ENCODE results near the gene BACE1.

BACE1 gene

DNA sequence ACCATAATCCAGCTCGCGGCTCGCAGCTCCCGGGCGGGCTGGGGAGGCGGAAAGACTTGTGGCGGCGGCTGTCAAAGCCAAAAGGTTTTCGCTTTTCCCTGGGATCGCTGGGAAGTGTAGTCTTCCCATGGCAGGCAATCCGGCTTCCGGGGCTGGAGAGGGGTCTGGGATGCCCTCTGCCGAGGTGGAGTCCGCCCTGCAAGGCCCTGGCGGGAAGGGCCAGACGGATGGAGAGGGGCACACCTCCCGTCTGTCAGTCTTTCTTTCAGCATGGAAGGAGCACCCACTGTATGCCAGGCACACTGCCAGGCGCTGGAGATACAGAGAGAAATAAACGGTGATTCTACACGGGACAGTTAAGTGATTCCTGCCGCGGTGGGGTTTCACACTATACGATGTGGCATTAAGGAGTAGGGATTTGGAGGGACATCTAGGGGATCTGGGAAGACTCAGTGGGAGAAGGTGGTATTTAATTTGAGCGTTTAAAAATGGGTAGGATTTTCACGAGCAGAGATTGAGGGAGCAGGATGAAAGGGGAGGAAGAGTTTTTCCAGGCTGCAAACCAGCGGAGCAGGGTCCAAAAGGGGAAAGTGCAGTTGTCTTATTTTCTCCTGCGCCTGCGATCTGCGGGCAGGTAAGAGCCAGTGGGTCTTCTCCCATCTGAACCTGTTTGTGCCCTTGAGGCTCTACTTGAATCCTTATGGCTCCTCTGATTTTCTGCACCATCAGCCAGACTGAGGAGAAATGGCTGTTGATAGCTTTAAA lies at the start of gene BACE1:
Gene BACE1, minus strand, starts transcription at position 60 of the 765 bp plus-strand sequence. CDS start 461 bp downstream, outside the sequence.
- Histone ChIP-seq H3K9ac (ENCODE audit: low read depth in 1 of 2, low read length in 2 of 2) (peak within 1 kb of the TSS; percentile 59 to 63), H3K27me3 (ENCODE audit: control insufficient read depth in 1 of 2, insufficient read depth in 2 of 2, low read length in 2 of 2) (peaks cover 0 to 3% of the 10 kb centered on the region in 2 donors), H3K36me3 (ENCODE audit: control insufficient read depth in 1 of 2, insufficient read depth in 2 of 2, low read length in 2 of 2) (no peaks in the 10 kb centered on the region), H3K9me3 (ENCODE audit: control insufficient read depth in 1 of 2, low read length in 2 of 2) (no peaks in the 10 kb centered on the region), H3K4me3 (ENCODE audit: low read depth in 1 of 2, low read length in 2 of 2) (peak within 1 kb of the TSS; percentile 84 to 86), H3K27ac (ENCODE audit: low read depth, low read length) (no peak within 1 kb of the TSS), H3K4me1 (ENCODE audit: control insufficient read depth in 1 of 2, insufficient read depth in 2 of 2, low read length in 2 of 2) (peaks cover 8 to 15% of the 10 kb centered on the region in 2 donors)

DNA sequence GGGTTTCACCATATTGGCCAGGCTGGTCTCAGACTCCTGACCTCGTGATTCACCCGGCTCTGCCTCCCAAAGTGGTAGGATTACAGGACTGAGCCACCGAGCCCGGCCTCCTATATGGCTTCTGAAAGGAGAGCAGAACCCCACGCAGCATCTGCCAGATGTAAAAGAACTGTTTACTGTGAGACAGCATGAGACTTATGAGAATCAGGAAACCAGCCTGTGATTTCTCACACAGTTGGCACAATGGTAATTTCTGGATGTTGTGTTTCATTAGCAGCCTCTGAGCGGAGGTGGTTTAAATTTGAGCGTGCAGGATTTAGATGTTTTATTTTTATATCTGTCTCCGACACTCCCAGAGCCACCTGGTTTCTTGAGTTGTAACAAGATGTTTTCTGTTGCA lies 45.4 kb upstream of the BACE1 start:
- H3K9me3 ChIP-seq (ENCODE audit: control insufficient read depth in 1 of 2, low read length in 2 of 2) = no peaks in the 10 kb centered on the region
- H3K27ac ChIP-seq (ENCODE audit: low read depth, low read length) = no peak overlapping the region
- no peaks in the 10 kb centered on the region for H3K4me1 ChIP-seq (ENCODE audit: control insufficient read depth in 1 of 2, insufficient read depth in 2 of 2, low read length in 2 of 2)
- H3K9ac ChIP-seq (ENCODE audit: low read depth in 1 of 2, low read length in 2 of 2) = no peak overlapping the region
- H3K36me3 ChIP-seq (ENCODE audit: control insufficient read depth in 1 of 2, insufficient read depth in 2 of 2, low read length in 2 of 2) = peaks cover 20 to 35% of the 10 kb centered on the region in 2 donors
- H3K27me3 ChIP-seq (ENCODE audit: control insufficient read depth in 1 of 2, insufficient read depth in 2 of 2, low read length in 2 of 2) = no peaks in the 10 kb centered on the region
- H3K4me3 ChIP-seq (ENCODE audit: low read depth in 1 of 2, low read length in 2 of 2) = no peak overlapping the region

DNA sequence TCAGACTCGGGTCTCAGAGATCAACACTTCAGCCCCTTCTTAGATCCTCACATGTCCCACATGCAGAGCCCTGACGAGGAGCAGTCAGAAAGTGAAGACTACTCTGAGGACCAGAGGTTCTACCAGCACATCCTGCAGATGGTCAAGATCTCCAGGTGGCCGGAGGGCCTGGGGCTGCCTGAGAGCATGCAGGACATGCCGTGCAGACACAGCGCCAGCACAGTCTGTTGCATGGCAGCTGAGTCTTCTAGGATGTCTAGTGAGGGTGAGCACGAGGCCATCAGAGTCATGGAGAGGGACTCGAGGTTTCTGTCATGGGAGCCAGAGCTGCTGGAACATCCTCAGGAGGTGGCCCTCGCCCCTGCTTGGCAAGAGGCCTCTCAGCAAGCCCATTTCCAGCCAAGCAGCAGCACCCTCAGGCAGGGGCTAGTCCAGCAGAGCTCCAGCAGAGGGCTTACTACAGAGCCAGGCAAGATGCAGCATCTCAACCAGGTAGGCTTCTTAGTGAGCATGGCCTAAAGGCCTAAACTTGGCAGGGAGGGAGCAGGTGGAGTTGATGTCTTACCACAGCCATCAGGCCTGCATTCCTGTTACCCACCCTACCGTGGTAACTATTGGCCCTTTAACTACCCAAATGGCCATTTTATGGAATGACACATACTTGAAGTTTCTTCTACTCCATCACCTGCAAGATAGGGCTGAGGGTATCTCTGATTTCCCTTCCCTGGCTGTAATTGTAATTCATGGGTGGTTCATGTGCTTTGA lies 40.3 kb upstream of the BACE1 start:
- Histone ChIP-seq H3K9ac (ENCODE audit: low read depth in 1 of 2, low read length in 2 of 2) (no peak overlapping the region), H3K4me1 (ENCODE audit: control insufficient read depth in 1 of 2, insufficient read depth in 2 of 2, low read length in 2 of 2) (no peaks in the 10 kb centered on the region), H3K4me3 (ENCODE audit: low read depth in 1 of 2, low read length in 2 of 2) (no peak overlapping the region), H3K27me3 (ENCODE audit: control insufficient read depth in 1 of 2, insufficient read depth in 2 of 2, low read length in 2 of 2) (no peaks in the 10 kb centered on the region), H3K36me3 (ENCODE audit: control insufficient read depth in 1 of 2, insufficient read depth in 2 of 2, low read length in 2 of 2) (peaks cover 16 to 34% of the 10 kb centered on the region in 2 donors), H3K27ac (ENCODE audit: low read depth, low read length) (no peak overlapping the region), H3K9me3 (ENCODE audit: control insufficient read depth in 1 of 2, low read length in 2 of 2) (no peaks in the 10 kb centered on the region)

DNA sequence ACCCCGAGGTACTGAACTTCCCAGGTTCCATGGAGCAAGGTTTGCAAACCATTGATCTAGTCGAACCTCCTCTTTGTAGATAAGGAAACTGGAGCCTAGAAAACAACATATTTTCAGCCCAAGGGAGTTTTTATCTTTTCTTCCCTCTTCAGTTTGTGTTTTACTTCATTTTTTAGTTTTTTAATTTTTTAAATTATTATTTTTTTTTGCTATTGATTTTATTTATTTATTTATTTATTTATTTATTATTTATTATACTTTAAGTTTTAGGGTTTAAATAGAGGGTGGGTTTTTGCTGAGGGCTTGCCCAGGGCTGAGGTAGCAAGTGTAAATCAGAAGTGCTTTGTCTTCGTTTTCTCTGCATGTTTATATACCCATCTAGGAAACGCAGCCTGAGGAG lies 38.5 kb upstream of the BACE1 start:
- Histone ChIP-seq H3K9me3 (ENCODE audit: control insufficient read depth in 1 of 2, low read length in 2 of 2) (no peaks in the 10 kb centered on the region), H3K4me1 (ENCODE audit: control insufficient read depth in 1 of 2, insufficient read depth in 2 of 2, low read length in 2 of 2) (no peaks in the 10 kb centered on the region), H3K27me3 (ENCODE audit: control insufficient read depth in 1 of 2, insufficient read depth in 2 of 2, low read length in 2 of 2) (no peaks in the 10 kb centered on the region), H3K36me3 (ENCODE audit: control insufficient read depth in 1 of 2, insufficient read depth in 2 of 2, low read length in 2 of 2) (peaks cover 16 to 31% of the 10 kb centered on the region in 2 donors), H3K9ac (ENCODE audit: low read depth in 1 of 2, low read length in 2 of 2) (no peak overlapping the region), H3K27ac (ENCODE audit: low read depth, low read length) (no peak overlapping the region), H3K4me3 (ENCODE audit: low read depth in 1 of 2, low read length in 2 of 2) (no peak overlapping the region)

DNA sequence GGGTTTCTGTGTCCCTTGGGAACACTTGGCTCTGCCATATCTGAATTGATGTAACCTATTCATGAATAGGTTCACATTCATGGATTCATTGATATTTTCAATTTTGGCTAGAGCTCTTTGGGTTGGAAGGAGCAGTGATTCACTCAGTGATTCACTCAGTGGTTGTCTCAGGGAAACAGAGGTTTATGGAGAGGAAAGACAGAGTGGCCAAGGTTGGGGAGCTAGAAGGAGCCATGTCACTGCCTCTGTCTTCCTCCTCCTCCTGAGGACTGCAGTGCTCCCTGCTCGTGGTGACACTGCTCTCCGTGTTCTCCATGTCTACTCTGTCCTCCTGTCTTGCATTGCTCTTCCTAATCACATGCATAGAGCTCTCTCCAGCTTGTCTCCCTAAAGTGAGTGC lies 29.0 kb upstream of the BACE1 start:
- Histone ChIP-seq H3K9me3 (ENCODE audit: control insufficient read depth in 1 of 2, low read length in 2 of 2) (no peaks in the 10 kb centered on the region), H3K9ac (ENCODE audit: low read depth in 1 of 2, low read length in 2 of 2) (no peak overlapping the region), H3K4me1 (ENCODE audit: control insufficient read depth in 1 of 2, insufficient read depth in 2 of 2, low read length in 2 of 2) (no peaks in the 10 kb centered on the region), H3K36me3 (ENCODE audit: control insufficient read depth in 1 of 2, insufficient read depth in 2 of 2, low read length in 2 of 2) (peaks cover 9 to 15% of the 10 kb centered on the region in 2 donors), H3K27me3 (ENCODE audit: control insufficient read depth in 1 of 2, insufficient read depth in 2 of 2, low read length in 2 of 2) (no peaks in the 10 kb centered on the region), H3K4me3 (ENCODE audit: low read depth in 1 of 2, low read length in 2 of 2) (no peak overlapping the region), H3K27ac (ENCODE audit: low read depth, low read length) (no peak overlapping the region)

DNA sequence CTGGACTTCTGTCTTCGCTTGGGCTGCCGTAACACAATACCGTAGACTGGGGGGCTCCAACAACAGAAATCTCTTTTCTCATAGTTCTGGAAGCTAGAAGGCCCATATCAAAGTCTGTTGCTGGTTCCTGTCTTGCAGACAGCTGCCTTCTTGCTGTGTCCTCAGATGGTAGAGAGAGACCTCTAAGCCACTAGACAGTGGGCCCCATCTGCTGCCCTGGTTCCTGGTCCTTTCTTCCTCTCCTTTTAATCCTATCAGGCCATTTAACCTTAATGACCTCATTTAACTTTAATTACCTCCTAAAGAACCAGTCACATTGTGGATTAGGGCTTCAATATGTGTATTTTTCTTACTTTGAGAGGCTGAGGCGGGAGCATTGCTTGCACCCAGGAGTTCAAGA lies 21.0 kb upstream of the BACE1 start:
- Histone ChIP-seq H3K9me3 (ENCODE audit: control insufficient read depth in 1 of 2, low read length in 2 of 2) (no peaks in the 10 kb centered on the region), H3K36me3 (ENCODE audit: control insufficient read depth in 1 of 2, insufficient read depth in 2 of 2, low read length in 2 of 2) (peaks cover 0 to 6% of the 10 kb centered on the region in 2 donors), H3K4me3 (ENCODE audit: low read depth in 1 of 2, low read length in 2 of 2) (no peak overlapping the region), H3K4me1 (ENCODE audit: control insufficient read depth in 1 of 2, insufficient read depth in 2 of 2, low read length in 2 of 2) (no peaks in the 10 kb centered on the region), H3K27ac (ENCODE audit: low read depth, low read length) (no peak overlapping the region), H3K27me3 (ENCODE audit: control insufficient read depth in 1 of 2, insufficient read depth in 2 of 2, low read length in 2 of 2) (no peaks in the 10 kb centered on the region), H3K9ac (ENCODE audit: low read depth in 1 of 2, low read length in 2 of 2) (no peak overlapping the region)

DNA sequence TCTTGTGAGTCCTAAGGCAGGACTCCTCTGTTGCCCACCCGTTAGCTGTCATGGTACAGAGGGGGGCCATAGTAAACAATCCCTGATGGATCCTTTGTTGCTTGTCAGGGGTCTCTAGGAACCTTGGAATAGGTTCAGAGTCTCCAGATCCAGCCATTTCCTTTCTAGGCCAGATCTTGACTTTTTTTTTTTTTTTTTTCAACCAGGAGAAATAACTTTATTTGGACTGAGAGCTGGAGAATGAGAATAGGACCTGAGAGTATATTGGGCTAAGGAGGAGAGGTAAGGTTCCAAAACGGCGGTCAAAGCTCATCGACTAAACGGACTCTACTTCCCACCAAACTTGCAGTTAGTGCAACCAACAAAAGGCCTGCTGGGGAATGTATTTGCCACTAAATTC lies 19.3 kb upstream of the BACE1 start:
- H3K27me3 ChIP-seq (ENCODE audit: control insufficient read depth in 1 of 2, insufficient read depth in 2 of 2, low read length in 2 of 2) = no peaks in the 10 kb centered on the region
- H3K4me3 ChIP-seq (ENCODE audit: low read depth in 1 of 2, low read length in 2 of 2) = no peak overlapping the region
- H3K9ac ChIP-seq (ENCODE audit: low read depth in 1 of 2, low read length in 2 of 2) = no peak overlapping the region
- no peak overlapping the region for H3K27ac ChIP-seq (ENCODE audit: low read depth, low read length)
- H3K9me3 ChIP-seq (ENCODE audit: control insufficient read depth in 1 of 2, low read length in 2 of 2) = no peaks in the 10 kb centered on the region
- no peaks in the 10 kb centered on the region for H3K4me1 ChIP-seq (ENCODE audit: control insufficient read depth in 1 of 2, insufficient read depth in 2 of 2, low read length in 2 of 2)
- H3K36me3 ChIP-seq (ENCODE audit: control insufficient read depth in 1 of 2, insufficient read depth in 2 of 2, low read length in 2 of 2) = peaks cover 0 to 6% of the 10 kb centered on the region in 2 donors

DNA sequence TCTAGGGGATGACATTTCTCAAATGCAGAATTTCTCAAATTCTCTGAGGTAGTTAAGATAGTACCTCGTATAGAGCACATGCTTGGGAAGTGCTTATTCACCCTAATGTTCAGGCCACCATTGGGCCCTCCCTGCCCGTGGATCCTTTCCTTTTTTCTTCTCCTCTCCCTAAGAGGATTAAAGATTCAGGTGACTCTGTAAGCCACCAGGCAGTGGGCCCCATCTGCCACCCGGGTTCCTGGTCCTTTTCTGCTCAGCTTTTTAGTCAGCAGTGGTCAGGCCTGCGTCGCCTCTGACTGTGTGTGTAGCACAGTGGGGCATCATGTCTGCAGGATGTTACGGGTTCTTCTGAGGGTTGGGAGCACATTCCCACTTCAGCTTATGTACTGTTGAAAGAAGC lies 18.8 kb upstream of the BACE1 start:
- no peak overlapping the region for H3K9ac ChIP-seq (ENCODE audit: low read depth in 1 of 2, low read length in 2 of 2)
- H3K27ac ChIP-seq (ENCODE audit: low read depth, low read length) = no peak overlapping the region
- no peaks in the 10 kb centered on the region for H3K9me3 ChIP-seq (ENCODE audit: control insufficient read depth in 1 of 2, low read length in 2 of 2)
- no peaks in the 10 kb centered on the region for H3K4me1 ChIP-seq (ENCODE audit: control insufficient read depth in 1 of 2, insufficient read depth in 2 of 2, low read length in 2 of 2)
- peaks cover 0 to 6% of the 10 kb centered on the region in 2 donors for H3K36me3 ChIP-seq (ENCODE audit: control insufficient read depth in 1 of 2, insufficient read depth in 2 of 2, low read length in 2 of 2)
- no peaks in the 10 kb centered on the region for H3K27me3 ChIP-seq (ENCODE audit: control insufficient read depth in 1 of 2, insufficient read depth in 2 of 2, low read length in 2 of 2)
- no peak overlapping the region for H3K4me3 ChIP-seq (ENCODE audit: low read depth in 1 of 2, low read length in 2 of 2)

DNA sequence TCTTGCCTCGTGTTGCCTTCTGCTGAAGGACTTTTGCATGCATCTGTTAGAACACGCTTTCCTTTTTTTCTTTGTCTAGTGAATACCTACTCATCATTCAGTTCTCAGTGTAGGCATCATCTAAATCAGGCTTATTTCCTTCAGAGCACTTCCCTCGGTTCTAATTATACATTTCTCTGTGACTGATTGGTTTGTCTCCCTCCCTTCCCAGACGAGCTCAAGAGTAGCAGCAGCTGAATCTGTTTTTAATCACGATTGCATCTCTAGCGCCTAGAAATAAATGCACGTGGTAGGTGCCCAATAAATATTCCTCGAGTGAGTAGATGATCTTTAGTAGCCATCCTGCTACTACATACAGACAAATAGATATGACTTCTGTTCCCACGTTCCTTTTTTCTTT lies 17.9 kb upstream of the BACE1 start:
- H3K27ac ChIP-seq (ENCODE audit: low read depth, low read length) = no peak overlapping the region
- H3K4me3 ChIP-seq (ENCODE audit: low read depth in 1 of 2, low read length in 2 of 2) = no peak overlapping the region
- H3K9me3 ChIP-seq (ENCODE audit: control insufficient read depth in 1 of 2, low read length in 2 of 2) = no peaks in the 10 kb centered on the region
- H3K27me3 ChIP-seq (ENCODE audit: control insufficient read depth in 1 of 2, insufficient read depth in 2 of 2, low read length in 2 of 2) = no peaks in the 10 kb centered on the region
- H3K4me1 ChIP-seq (ENCODE audit: control insufficient read depth in 1 of 2, insufficient read depth in 2 of 2, low read length in 2 of 2) = peaks cover 3 to 4% of the 10 kb centered on the region in 2 donors
- H3K9ac ChIP-seq (ENCODE audit: low read depth in 1 of 2, low read length in 2 of 2) = no peak overlapping the region
- peaks cover 0 to 6% of the 10 kb centered on the region in 2 donors for H3K36me3 ChIP-seq (ENCODE audit: control insufficient read depth in 1 of 2, insufficient read depth in 2 of 2, low read length in 2 of 2)

DNA sequence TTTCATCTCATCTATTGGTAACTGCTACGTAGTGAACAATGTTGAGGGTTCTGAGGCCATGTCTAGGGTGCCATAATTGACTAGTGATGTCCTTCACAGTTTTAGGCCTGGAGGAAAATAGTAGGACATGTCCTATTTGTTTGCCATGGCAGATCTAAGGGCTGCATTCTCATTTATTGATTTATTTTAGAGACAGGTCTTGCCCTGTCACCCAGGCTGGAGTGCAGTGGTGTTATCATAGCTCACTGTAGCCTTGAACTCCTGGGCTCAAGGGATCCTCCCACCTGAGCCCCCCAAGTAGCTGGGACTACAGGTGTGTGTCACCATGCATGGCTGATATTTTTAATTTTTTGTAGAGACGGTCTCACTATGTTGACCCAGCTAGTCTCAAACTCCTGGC lies 16.8 kb upstream of the BACE1 start:
- no peak overlapping the region for H3K9ac ChIP-seq (ENCODE audit: low read depth in 1 of 2, low read length in 2 of 2)
- no peak overlapping the region for H3K4me3 ChIP-seq (ENCODE audit: low read depth in 1 of 2, low read length in 2 of 2)
- H3K27ac ChIP-seq (ENCODE audit: low read depth, low read length) = no peak overlapping the region
- peaks cover 0 to 6% of the 10 kb centered on the region in 2 donors for H3K36me3 ChIP-seq (ENCODE audit: control insufficient read depth in 1 of 2, insufficient read depth in 2 of 2, low read length in 2 of 2)
- H3K27me3 ChIP-seq (ENCODE audit: control insufficient read depth in 1 of 2, insufficient read depth in 2 of 2, low read length in 2 of 2) = no peaks in the 10 kb centered on the region
- no peaks in the 10 kb centered on the region for H3K9me3 ChIP-seq (ENCODE audit: control insufficient read depth in 1 of 2, low read length in 2 of 2)
- H3K4me1 ChIP-seq (ENCODE audit: control insufficient read depth in 1 of 2, insufficient read depth in 2 of 2, low read length in 2 of 2) = peaks cover 9 to 10% of the 10 kb centered on the region in 2 donors
